Mesendoderm (in vitro differentiated cells): ENCODE results near the gene OR10A3.
A peak's percentile ranks its signal among the peaks of the same experiment; 100 is the strongest.

Experiments used
- DNase-seq: peaks from one replicate; pipeline ENCODE4 v3.0.0; 2013
- H2AK5ac ChIP-seq: 2 replicates; pipeline ENCODE4 v1.6.1; 2013; ENCODE audit warnings: low read length, inconsistent platforms
- H2BK120ac ChIP-seq: 2 replicates; pipeline ENCODE4 v1.6.1; 2013; ENCODE audit warnings: low read depth, mild to moderate bottlenecking, low read length, moderate library complexity, mixed read lengths
- H2BK15ac ChIP-seq: replicated peaks from 2 replicates; pipeline ENCODE4 v1.6.1; 2013; ENCODE audit warnings: low read depth, mild to moderate bottlenecking, moderate library complexity
- H2BK5ac ChIP-seq: 2 replicates; pipeline ENCODE4 v1.6.1; 2013; ENCODE audit warnings: low read length, inconsistent platforms
- H3K18ac ChIP-seq: 2 replicates; pipeline ENCODE4 v1.6.1; 2013; ENCODE audit warnings: mild to moderate bottlenecking, low read length, mixed read lengths
- H3K23ac ChIP-seq: one replicate; pipeline ENCODE4 v1.6.1; 2013; ENCODE audit warnings: low read length
- H3K27ac ChIP-seq: 2 replicates; pipeline ENCODE4 v1.5.1; 2013; ENCODE audit warnings: low read depth, mild to moderate bottlenecking, inconsistent platforms, low read length, moderate library complexity
- H3K27me3 ChIP-seq: 2 replicates; pipeline ENCODE4 v1.6.1; 2013; ENCODE audit warnings: low read length, control low read depth, mild to moderate bottlenecking, inconsistent platforms; ENCODE audit not compliant: insufficient read depth, poor library complexity
- H3K36me3 ChIP-seq: 2 replicates; pipeline ENCODE4 v1.6.1; 2013; ENCODE audit warnings: low read length, inconsistent platforms; ENCODE audit not compliant: control insufficient read depth, insufficient read depth
- H3K4ac ChIP-seq: one replicate; pipeline ENCODE4 v1.6.1; 2013; ENCODE audit warnings: low read depth, mild to moderate bottlenecking, low read length, moderate library complexity
- H3K4me1 ChIP-seq: 2 replicates; pipeline ENCODE4 v1.6.1; 2013; ENCODE audit warnings: low read depth, low read length, inconsistent platforms; ENCODE audit not compliant: control insufficient read depth
- H3K4me2 ChIP-seq: 2 replicates; pipeline ENCODE4 v1.6.1; 2013; ENCODE audit warnings: low read length
- H3K4me3 ChIP-seq: 2 replicates; pipeline ENCODE4 v1.5.1; 2013; ENCODE audit warnings: mild to moderate bottlenecking, low read length
- H3K56ac ChIP-seq: one replicate; pipeline ENCODE4 v1.6.1; 2013; ENCODE audit warnings: low read length
- H3K79me1 ChIP-seq: 2 replicates; pipeline ENCODE4 v1.6.1; 2013; ENCODE audit warnings: low read length, inconsistent platforms
- H3K79me2 ChIP-seq: 2 replicates; pipeline ENCODE4 v1.6.1; 2013; ENCODE audit warnings: mild to moderate bottlenecking, low read length; ENCODE audit not compliant: control insufficient read depth, insufficient read depth
- H3K9ac ChIP-seq: 2 replicates; pipeline ENCODE4 v1.6.1; 2013; ENCODE audit warnings: low read length, inconsistent platforms
- H4K5ac ChIP-seq: one replicate; pipeline ENCODE4 v1.6.1; 2013; ENCODE audit warnings: low read length
- H4K8ac ChIP-seq: one replicate; pipeline ENCODE4 v1.6.1; 2013; ENCODE audit warnings: low read depth, mild to moderate bottlenecking, control low read depth, low read length, moderate library complexity
- WGBS: extraction: QIAGEN DNeasy Blood & Tissue Kit; methylation state at CpG from one replicate; pipeline ENCODE4 v1.1.7; 2013; ENCODE audit warnings: low lambda C conversion rate, missing lambda C conversion rate; ENCODE audit not compliant: insufficient coverage; ENCODE audit errors: extremely low coverage; 5-methylcytosine and 5-hydroxymethylcytosine counted together

The OR10A3 gene

GRCh38 chr11:7904917-7905316, 36.6 kb downstream of the OR10A3 start:
- H3K4me2 ChIP-seq = peak overlapping the region; percentile 61
- H3K27me3 ChIP-seq = no peaks in the 10 kb centered on the region
- H3K23ac ChIP-seq = no peak overlapping the region
- H3K4ac ChIP-seq = peak overlapping the region; percentile 89
- peak overlapping the region; percentile 100 for H2BK5ac ChIP-seq
- peak overlapping the region; percentile 95 for H3K56ac ChIP-seq
- peak overlapping the region; percentile 100 for H2BK120ac ChIP-seq
- H3K9ac ChIP-seq = peak overlapping the region; percentile 93
- H3K79me1 ChIP-seq = peaks cover 4% of the 10 kb centered on the region
- H3K18ac ChIP-seq = peak overlapping the region; percentile 89
- H3K36me3 ChIP-seq = peaks cover 4% of the 10 kb centered on the region
- peaks cover 27% of the 10 kb centered on the region for H3K79me2 ChIP-seq
- peak overlapping the region; percentile 60 for H3K4me3 ChIP-seq
- no CpG with 5 or more reads among the region's 3 CpGs for WGBS
- no peak overlapping the region for H2BK15ac ChIP-seq
- H3K4me1 ChIP-seq = peaks cover 10% of the 10 kb centered on the region
- no peak overlapping the region for H4K5ac ChIP-seq
- peak overlapping the region; percentile 85 for H3K27ac ChIP-seq
- DNase-seq = peak; percentile 66
- peak overlapping the region; percentile 16 for H4K8ac ChIP-seq
- H2AK5ac ChIP-seq = no peak overlapping the region

DNA sequence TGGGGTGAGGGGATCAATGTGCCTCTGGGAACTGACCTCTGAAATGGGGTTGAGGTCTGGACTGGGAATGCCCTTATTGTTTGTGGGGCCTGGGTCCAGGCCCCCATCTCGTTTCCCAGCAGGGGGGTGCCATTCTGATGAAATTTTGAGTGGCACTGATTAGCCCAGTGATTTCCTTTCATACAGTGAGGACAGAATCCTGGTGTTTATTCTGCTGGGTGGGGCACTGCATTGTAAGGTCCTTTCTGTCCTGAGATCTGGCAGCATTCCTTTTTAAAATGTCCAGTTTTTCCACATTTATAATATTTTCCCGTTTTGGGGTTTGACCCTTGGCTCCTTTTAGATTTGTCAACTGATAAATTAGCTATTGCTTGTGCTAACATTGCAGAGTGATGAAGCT, 37.6 kb downstream of the OR10A3 start:
- WGBS = no CpG with 5 or more reads among the region's 2 CpGs

GRCh38 chr11:7901319-7901854, 40.1 kb downstream of the OR10A3 start:
- H3K23ac ChIP-seq = no peak overlapping the region
- H3K18ac ChIP-seq = no peak overlapping the region
- no peaks in the 10 kb centered on the region for H3K27me3 ChIP-seq
- no peak overlapping the region for H2AK5ac ChIP-seq
- H3K79me2 ChIP-seq = peaks cover 27% of the 10 kb centered on the region
- no peak overlapping the region for H2BK5ac ChIP-seq
- WGBS = no CpG with 5 or more reads among the region's 3 CpGs
- peaks cover 4% of the 10 kb centered on the region for H3K79me1 ChIP-seq
- H3K4me2 ChIP-seq = no peak overlapping the region
- H4K5ac ChIP-seq = no peak overlapping the region
- H3K4me1 ChIP-seq = peaks cover 3% of the 10 kb centered on the region
- no peak overlapping the region for H2BK120ac ChIP-seq
- no peak overlapping the region for H3K9ac ChIP-seq
- H3K56ac ChIP-seq = no peak overlapping the region
- no peak overlapping the region for H2BK15ac ChIP-seq
- peaks cover 4% of the 10 kb centered on the region for H3K36me3 ChIP-seq
- no peak overlapping the region for H3K27ac ChIP-seq
- no peak for DNase-seq
- no peak overlapping the region for H3K4me3 ChIP-seq
- H3K4ac ChIP-seq = no peak overlapping the region
- no peak overlapping the region for H4K8ac ChIP-seq

More for the DNA sequence above, 37.6 kb downstream of the OR10A3 start:
- H3K18ac ChIP-seq = peak overlapping the region; percentile 89
- H2BK5ac ChIP-seq = peak overlapping the region; percentile 22
- peak overlapping the region; percentile 39 for H3K4me2 ChIP-seq
- peak overlapping the region; percentile 85 for H3K27ac ChIP-seq
- H4K8ac ChIP-seq = no peak overlapping the region
- H2AK5ac ChIP-seq = no peak overlapping the region
- peaks cover 4% of the 10 kb centered on the region for H3K36me3 ChIP-seq
- peak overlapping the region; percentile 95 for H3K56ac ChIP-seq
- no peaks in the 10 kb centered on the region for H3K27me3 ChIP-seq
- H2BK120ac ChIP-seq = peak overlapping the region; percentile 73
- no peak overlapping the region for H2BK15ac ChIP-seq
- peaks cover 27% of the 10 kb centered on the region for H3K79me2 ChIP-seq
- H3K9ac ChIP-seq = peak overlapping the region; percentile 93
- no peak for DNase-seq
- peaks cover 4% of the 10 kb centered on the region for H3K79me1 ChIP-seq
- H4K5ac ChIP-seq = no peak overlapping the region
- no peak overlapping the region for H3K23ac ChIP-seq
- H3K4me3 ChIP-seq = peak overlapping the region; percentile 60
- peak overlapping the region; percentile 96 for H3K4ac ChIP-seq
- peaks cover 10% of the 10 kb centered on the region for H3K4me1 ChIP-seq

GRCh38 chr11:7900686-7901085, 40.8 kb downstream of the OR10A3 start:
- Histone ChIP-seq H2AK5ac (no peak overlapping the region), H3K4me3 (peak overlapping the region; percentile 2)

DNA sequence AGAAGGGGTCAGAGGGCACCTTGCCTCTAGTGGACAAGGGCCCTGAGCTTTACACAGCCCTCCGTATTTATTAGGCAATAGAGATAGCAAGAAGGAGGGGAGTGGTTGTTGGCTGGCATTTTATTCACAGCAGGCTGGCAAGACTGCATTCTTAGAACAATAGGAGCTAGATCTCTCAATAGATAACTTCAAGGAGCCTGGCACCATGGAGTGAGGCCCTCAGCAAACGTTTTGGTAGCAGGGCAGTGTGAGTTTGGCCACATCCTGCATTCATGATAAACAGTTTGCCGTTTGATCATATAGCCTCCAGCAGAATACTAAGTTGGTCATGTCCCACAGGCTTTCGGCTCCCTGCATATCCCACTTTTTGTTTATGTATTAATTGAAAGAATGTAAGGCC, 42.1 kb downstream of the OR10A3 start:
- peak; percentile 85 for DNase-seq
- Histone ChIP-seq H3K79me2 (peaks cover 16% of the 10 kb centered on the region), H2BK5ac (no peak overlapping the region), H3K56ac (no peak overlapping the region), H3K79me1 (peaks cover 4% of the 10 kb centered on the region), H3K4ac (no peak overlapping the region), H2BK120ac (no peak overlapping the region), H4K5ac (no peak overlapping the region), H2AK5ac (no peak overlapping the region), H3K4me2 (no peak overlapping the region), H3K36me3 (peaks cover 4% of the 10 kb centered on the region), H3K9ac (no peak overlapping the region), H3K4me3 (no peak overlapping the region), H3K18ac (no peak overlapping the region), H4K8ac (no peak overlapping the region), H3K4me1 (peaks cover 3% of the 10 kb centered on the region), H3K27me3 (no peaks in the 10 kb centered on the region), H2BK15ac (no peak overlapping the region), H3K23ac (no peak overlapping the region), H3K27ac (peak overlapping the region; percentile 82)
- WGBS = no CpG with 5 or more reads among the region's 4 CpGs

More at GRCh38 chr11:7900686-7901085, 40.8 kb downstream of the OR10A3 start:
- H3K4me2 ChIP-seq = no peak overlapping the region
- no peak overlapping the region for H3K4ac ChIP-seq
- H3K27ac ChIP-seq = no peak overlapping the region
- peaks cover 4% of the 10 kb centered on the region for H3K79me1 ChIP-seq
- no peak for DNase-seq
- H2BK5ac ChIP-seq = no peak overlapping the region
- no peak overlapping the region for H2BK15ac ChIP-seq
- H2BK120ac ChIP-seq = no peak overlapping the region
- H3K9ac ChIP-seq = no peak overlapping the region
- H3K27me3 ChIP-seq = no peaks in the 10 kb centered on the region
- peaks cover 3% of the 10 kb centered on the region for H3K4me1 ChIP-seq
- H4K5ac ChIP-seq = no peak overlapping the region
- WGBS = no CpG with 5 or more reads among the region's 4 CpGs
- H3K18ac ChIP-seq = no peak overlapping the region
- H4K8ac ChIP-seq = no peak overlapping the region
- peaks cover 4% of the 10 kb centered on the region for H3K36me3 ChIP-seq
- no peak overlapping the region for H3K23ac ChIP-seq
- peaks cover 27% of the 10 kb centered on the region for H3K79me2 ChIP-seq
- peak overlapping the region; percentile 17 for H3K56ac ChIP-seq
